ENCODE data around the gene APOE. TPM values are rescaled to one million over a fixed set of nuclear protein-coding genes. Genes with fewer than 3 reads are reported as not detected.

APOE gene
- 260 TPM for total RNA-seq

GRCh38 chr19:44905437-44906160 is at the start of gene APOE:
TSS of gene APOE (plus strand) at chr19:44905796. CDS start at chr19:44906625, 829 bp downstream.

DNA sequence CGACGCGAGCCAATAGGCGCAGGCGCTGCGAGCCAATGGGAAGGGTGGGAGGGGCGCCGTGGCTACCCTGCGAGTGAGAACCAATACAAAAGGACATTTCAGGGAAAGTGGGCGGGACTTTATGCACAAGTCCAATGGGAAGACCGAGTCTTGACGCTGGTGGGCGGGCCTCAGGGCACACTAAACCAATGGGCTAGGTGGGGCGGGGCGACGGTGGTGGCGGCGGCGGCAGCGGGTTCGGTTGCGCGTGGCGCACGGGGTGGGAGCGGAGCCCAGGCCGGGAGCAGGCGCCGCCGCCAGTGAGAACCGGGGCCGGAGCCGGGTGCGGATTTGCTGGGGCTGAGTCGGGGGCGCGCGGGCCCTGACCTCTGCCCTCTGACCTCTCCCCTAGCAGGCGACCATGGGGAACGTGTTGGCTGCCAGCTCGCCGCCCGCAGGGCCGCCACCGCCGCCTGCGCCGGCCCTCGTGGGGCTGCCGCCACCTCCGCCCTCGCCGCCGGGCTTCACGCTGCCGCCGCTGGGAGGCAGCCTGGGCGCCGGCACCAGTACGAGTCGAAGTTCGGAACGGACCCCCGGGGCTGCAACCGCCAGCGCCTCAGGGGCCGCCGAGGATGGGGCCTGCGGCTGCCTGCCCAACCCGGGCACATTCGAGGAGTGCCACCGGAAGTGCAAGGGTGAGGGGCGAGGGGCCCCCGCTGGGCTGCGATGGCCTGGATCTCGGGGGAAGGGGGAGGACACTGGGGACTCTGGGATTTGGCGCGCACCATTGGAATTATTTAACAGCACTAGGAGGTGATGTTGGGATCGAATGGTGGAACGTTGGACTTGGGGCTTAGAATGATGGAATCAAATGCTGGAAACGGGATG is 14.3 kb upstream of the APOE start, which contains the start of gene TOMM40:
TSS of gene TOMM40 (plus strand) at position 239 of the 867 bp plus-strand sequence. CDS start at position 401, 162 bp downstream.

GRCh38 chr19:44914433-44915206 is 9.0 kb downstream of the APOE start, which contains the start of gene APOC1:
TSS of gene APOC1 (plus strand) at chr19:44914608. CDS start at chr19:44914892, 284 bp downstream.

DNA sequence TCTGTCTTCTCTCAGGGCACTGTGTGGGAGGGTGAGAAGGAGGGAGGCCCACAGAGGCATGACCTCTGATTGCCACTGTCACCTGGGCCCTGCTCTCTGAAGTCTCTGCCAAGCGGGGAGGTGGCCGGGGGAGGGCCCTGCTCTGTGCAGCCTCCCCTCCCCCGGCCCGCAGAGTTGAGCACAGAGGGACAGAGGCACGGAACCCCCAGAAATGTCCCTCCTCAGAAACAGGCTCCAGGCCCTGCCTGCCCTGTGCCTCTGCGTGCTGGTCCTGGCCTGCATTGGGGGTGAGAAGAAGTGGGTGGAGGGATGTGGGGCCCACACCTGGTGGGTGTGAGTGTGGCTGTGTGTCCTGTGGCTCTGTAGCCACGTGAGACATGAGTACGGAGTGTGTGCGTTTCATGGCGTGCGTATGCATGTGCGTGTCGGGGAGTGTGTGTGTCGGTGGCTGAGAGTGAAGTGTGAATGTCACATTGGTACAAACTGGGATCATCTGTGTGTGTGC is 36.5 kb downstream of the APOE start, which contains the start of gene APOC4:
TSS of gene APOC4 (plus strand) at position 171 of the 505 bp plus-strand sequence. CDS start at position 212, 41 bp downstream.

GRCh38 chr19:44954649-44955504 is 49.3 kb downstream of the APOE start, which contains the start of gene CLPTM1:
TSS of gene CLPTM1 (plus strand) at chr19:44955380. CDS start at chr19:44955396, 16 bp downstream.

Other genes starting within 250 kb of the APOE start
- gene CEACAM19, start 234.3 kb upstream of the APOE start, total RNA-seq = 1.6 TPM
- not detected for gene CEACAM16, start 206.6 kb upstream of the APOE start, total RNA-seq
- not detected for gene BCL3, start 157.1 kb upstream of the APOE start, total RNA-seq
- 0.23 TPM for gene CBLC, start 127.9 kb upstream of the APOE start, total RNA-seq
- 7.4 TPM for gene BCAM, start 96.7 kb upstream of the APOE start, total RNA-seq
- gene NECTIN2, start 59.5 kb upstream of the APOE start, total RNA-seq = 27.5 TPM
- 32.3 TPM for gene TOMM40, start 14.5 kb upstream of the APOE start, total RNA-seq
- gene APOC1, start 8.8 kb downstream of the APOE start, total RNA-seq = 17.8 TPM
- not detected for gene APOC4, start 36.4 kb downstream of the APOE start, total RNA-seq
- gene APOC2, start 40.3 kb downstream of the APOE start, total RNA-seq = 2.5 TPM
- 71.7 TPM for gene CLPTM1, start 49.6 kb downstream of the APOE start, total RNA-seq
- gene RELB, start 95.7 kb downstream of the APOE start, total RNA-seq = 1.2 TPM
- gene CLASRP, start 133.2 kb downstream of the APOE start, total RNA-seq = 11.3 TPM
- 0.69 TPM for gene ZNF296, start 170.7 kb downstream of the APOE start, total RNA-seq
- 12.5 TPM for gene GEMIN7, start 173.5 kb downstream of the APOE start, total RNA-seq
- gene PPP1R37, start 187.4 kb downstream of the APOE start, total RNA-seq = 21.0 TPM